DMS153 (cell line): ENCODE measurements around the gene PDE5A.
A peak's percentile ranks its signal among the peaks of the same experiment; 100 is the strongest.
"Not testable (repeated sequence)": the region's sequence is repeated elsewhere in the genome, so short reads cannot be mapped to it uniquely, and the experiment has no call there.

ENCODE experiments used
- DNase-seq: peaks from one replicate; lab custom pipeline; 2025; lab: John Stamatoyannopoulos, UW

PDE5A gene

GRCh38 chr4:119646347-119647071 lies 17.9 kb upstream of the PDE5A start:
- no peak for DNase-seq

DNA sequence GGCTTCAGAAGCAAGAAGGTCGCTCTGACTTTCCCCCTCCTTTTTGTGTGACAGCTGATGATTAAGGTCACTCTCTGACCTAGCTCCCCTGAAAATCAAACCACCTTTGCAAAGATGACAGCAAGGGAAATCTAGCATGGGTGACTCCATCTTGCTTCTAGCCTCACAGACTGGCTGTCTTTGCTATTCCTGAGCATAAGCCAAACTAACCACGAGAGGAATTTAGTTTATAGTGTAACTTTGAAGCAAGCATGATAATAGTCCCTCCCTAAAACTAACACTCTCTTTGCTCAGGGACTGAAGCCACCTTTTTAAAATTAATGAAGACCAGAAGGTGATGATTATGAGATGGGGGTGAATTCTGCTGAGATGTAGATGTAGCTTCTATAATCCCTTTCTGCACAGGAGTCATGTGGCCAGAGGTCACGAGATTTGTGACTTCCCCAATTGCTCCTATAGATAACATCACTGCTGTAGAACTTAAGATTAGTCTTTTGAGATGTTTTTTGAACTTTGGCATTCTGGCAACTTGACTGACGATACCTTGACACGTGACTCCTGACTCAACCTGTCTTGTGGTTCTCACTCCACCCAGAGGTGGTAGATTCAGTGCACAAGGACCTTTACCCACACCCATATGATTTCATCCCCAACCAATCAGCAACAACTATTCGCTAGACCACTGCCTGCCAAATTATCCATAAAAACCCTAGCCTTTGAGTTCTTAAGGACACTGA lies 14.9 kb upstream of the PDE5A start:
- no peak for DNase-seq

GRCh38 chr4:119641765-119642164 lies 13.2 kb upstream of the PDE5A start:
- DNase-seq = no peak

- DNase-seq = no peak
These were observed 9.8 kb upstream of the PDE5A start for GRCh38 chr4:119638359-119638758.

GRCh38 chr4:119636851-119637250 lies 8.2 kb upstream of the PDE5A start:
- not testable (repeated sequence) for DNase-seq

DNA sequence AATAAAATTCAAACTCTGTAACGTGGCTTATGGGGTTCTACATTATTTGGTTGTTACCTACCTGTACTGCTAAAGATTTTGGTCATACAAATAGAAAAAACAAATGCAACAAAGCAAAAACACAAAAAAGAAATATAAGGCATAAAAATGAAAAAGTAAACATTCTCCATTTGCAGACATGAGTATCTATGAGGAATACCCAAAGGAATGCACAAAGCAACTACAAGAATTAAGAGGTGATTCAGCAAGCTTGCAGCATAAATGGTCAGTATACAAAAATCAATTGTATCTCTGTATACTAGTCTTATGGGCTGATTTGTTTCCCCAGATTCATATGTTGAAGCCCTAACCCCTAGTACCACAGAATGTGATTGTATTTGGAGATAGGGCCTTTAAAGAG lies 3.6 kb upstream of the PDE5A start:
- DNase-seq = no peak

- DNase-seq = no peak
These were observed 503 bp upstream of the PDE5A start for GRCh38 chr4:119629142-119629471.

DNA sequence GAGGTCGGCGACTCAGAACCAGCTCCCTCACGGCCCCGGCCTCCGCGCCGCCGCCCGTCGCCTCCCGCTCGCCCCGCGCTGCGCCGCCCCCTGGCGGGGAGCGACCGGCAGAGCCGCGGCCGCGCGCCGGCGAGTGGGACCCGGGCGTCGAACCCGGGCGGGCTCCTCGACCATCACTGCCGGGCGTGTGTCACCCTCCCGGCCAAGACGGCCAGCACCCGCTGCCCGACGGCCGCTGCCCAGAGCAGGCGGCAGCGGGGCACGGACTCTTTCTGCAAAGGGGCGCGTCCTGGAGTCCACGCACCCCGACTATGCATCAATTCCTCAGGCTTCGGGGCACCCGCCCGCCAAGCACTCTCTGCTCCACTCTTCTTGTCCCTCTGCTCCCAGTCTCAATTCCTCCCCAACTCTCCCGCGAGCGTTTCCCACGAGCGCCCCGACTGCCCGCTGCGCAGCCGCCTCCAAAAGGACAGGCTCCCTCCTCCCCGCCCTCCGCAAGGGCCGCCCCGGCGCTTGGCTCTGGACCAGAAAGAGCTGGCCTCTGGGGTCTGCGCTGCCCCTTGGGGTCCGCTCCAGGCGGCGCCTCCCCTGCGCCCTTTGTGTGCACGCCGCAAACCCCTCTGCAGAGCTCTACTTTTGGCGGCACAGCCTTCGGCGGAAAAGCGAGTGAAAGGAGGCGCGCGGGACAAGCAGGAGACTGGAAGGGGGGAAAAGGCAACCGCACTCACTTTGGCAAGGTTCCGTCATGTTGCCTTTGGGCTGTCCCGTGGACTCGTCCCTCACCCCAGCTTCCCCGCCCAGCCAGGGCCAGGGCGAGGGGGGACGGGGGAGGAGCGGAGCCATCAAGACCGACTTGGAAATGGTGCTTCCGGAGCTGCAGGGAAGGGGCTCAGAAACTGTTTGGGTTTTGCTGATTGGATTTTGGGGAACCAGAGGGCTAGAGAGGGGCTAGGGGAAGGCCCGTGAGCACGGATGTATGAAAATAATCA lies 1.0 kb downstream of the PDE5A start:
- peak; percentile 53 for DNase-seq

DNA sequence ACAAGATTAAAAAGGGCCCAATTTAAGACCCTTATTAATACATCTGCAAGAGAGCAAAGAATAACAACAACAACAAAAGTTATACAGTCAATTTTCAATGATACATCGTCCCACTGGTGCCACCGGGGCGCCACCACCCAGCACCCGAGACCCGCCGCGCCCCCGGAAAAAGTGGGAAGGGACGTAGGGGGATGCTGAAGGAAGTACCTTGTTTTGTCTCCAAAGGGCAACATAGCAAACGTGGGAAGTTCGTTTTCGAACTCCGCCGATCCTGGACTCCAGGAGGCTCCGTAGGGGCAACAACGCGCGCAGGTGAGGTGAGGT lies 1.7 kb downstream of the PDE5A start:
- no peak for DNase-seq

DNA sequence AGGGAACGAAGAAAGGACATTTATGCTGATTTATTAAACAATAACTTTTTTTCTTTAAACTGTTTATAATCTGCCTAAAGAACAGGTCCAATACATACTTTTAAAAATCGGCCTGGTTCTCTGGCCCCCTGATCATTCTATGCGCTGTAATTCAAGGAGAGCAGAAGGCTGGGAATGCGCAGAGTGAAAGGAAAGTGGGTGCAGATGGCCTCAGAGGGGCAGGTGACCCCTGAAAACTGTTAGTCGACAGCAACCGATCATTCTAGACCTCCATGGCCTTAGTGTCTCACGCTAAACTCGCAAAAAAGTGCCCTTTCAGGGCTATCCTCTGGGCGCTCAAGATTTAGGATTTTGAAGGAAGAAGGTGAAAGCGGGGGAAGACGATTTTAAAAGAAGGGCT lies 2.2 kb downstream of the PDE5A start:
- no peak for DNase-seq

- DNase-seq = no peak
These were observed 2.8 kb downstream of the PDE5A start for GRCh38 chr4:119625761-119626160.

DNA sequence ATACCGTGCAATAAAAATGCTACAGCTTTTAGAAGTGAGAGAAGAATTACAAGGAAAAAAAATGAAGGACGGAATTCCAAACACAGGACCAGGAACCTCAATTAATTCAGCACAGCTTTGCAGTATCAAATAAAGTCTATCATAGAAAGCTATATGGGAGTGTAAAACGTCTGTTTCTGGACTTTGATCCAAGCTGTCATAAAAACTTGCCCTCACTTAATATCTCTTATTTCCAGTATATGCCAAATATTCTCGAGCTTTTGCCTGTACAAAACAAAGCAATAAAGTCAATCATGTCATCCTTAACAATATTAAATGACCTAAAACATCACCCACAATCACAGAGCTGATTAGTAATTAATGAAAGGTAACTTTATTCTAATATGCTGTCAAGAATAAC lies 4.2 kb downstream of the PDE5A start:
- DNase-seq = no peak

DNA sequence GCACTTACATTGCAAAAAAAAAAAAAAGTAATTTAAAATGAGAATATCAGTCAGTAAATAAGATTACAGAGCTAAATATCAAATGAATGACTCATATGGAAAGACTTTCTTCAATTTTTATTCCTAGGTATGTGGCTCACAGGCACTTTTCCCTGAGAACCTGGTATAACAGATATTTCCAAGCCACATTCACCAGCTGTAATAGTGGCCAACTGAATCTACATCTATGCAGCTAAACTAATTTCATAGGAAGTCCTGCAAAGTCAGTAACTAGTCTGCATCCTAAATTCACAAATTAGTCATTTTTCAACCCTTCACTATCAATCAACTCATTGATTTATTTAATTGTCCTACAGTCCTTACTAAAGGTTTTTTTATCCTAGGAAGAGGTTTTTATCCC lies 5.6 kb downstream of the PDE5A start:
- DNase-seq = no peak

- no peak for DNase-seq
These were observed 13.4 kb downstream of the PDE5A start for GRCh38 chr4:119615068-119615719.

GRCh38 chr4:119604266-119604665 lies 24.3 kb downstream of the PDE5A start:
- DNase-seq = no peak

DNA sequence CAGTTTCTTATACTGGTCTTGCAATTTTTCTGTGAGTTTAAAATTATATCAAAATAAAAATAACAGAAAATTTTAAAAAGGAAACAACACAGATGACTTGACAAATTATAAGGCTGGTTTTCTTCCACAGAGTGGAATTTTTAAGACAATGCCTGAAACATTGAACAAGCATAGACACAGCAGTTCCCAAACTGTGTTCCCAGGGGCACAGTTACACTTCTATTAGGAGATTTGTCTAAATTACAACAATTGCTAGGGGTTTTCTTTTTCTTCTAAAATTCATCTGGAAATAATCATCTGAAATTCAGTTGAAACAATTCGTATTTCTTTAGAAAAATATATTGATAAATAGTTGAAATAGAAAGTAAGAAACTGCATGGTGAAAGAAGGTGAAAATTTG lies 26.2 kb downstream of the PDE5A start:
- DNase-seq = no peak

DNA sequence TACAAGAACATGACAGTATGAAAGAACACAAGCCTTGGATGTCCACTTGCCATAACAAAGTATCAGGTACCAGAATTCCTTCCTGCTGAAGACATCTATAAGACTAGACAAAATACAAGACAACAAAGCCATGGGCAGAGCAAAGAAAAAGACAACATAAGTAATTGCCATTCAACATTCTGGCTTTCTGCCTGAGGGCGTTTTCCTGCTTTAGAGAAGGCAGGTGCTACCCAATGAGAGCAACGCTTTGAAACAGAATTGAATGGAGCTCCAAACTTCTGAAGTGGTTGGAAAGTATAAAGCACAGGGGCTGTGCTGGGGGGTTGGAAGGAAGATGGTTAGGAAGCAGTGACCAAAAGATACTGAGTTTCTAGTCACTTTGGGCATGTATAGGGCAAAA lies 30.1 kb downstream of the PDE5A start:
- no peak for DNase-seq

GRCh38 chr4:119597377-119597776 lies 31.2 kb downstream of the PDE5A start:
- DNase-seq = no peak

DNA sequence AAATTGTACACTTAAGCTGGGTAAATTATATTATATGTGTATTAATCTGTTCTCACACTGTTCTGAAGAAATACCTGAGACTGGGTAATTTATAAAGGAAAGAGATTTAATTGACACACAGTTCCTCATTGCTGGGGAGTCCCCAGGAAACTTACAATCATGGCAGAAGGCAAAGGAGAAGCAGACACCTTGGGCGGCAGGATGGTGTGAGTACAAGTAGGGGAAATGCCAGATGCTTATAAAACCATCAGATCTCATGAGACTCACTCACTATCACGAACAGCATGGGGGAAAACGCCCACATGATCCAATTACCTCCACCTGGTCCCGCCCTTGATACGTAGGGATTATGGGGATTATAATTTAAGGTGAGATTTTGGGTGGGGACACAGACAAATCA lies 34.9 kb downstream of the PDE5A start:
- DNase-seq = no peak

DNA sequence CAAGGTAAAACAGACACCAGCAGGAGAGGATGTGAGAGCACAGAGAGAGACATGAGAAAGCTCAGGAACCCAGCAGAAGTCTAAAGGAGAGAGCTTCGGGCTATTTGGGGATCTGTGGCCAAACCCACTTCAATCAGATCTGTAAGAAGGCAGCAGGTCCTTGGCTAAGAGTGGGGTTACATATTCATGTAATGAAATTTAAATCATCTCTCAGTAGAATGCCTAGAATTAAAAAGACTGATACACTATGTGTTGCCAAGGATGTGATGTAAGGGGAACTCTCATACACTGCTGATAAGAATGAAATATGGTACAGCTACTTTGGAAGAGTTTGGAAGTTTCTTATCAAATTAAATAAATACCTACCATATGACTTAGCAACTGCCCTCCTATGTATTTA lies 35.8 kb downstream of the PDE5A start:
- no peak for DNase-seq

DNA sequence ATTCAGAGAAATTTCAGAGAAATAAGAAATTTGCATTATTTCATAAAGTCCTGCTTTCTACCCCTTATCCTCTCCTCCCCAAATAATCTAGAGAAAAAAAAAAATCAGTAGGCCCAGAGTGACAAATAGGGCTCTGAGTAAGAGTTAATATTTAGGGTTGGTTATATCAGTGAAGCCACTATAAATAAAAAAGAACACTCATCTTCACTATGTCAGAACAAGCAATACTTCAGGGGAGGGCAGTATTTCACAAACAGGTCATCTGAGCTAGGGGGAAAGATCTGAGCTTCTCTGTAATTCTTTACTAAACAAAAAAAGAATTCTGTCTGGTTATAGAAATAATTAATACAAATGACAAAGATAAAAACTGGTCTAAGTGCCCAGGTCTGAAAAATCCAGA lies 39.4 kb downstream of the PDE5A start:
- no peak for DNase-seq

GRCh38 chr4:119587796-119588195 lies 40.8 kb downstream of the PDE5A start:
- no peak for DNase-seq
